Esophagus squamous epithelium (tissue), 4 donors: ENCODE data around the gene SMPD3.

Source experiments
- POLR2A ChIP-seq, 4 donors: fragments of 450-650 bp; IDR thresholded peaks; one replicate each; pipeline ENCODE4 v1.6.1; 2017; ENCODE audit warnings: antibody characterized with exemption in 4 of 4, mild to moderate bottlenecking in 4 of 4, moderate library complexity in 3 of 4
- TF ChIP-seq, protein P1 (sequence below), 6 experiments: fragments of 450-650 bp in 4 of 6; fragments of 200-600 bp in 2 of 6; sonication (generic) in 2 of 6; IDR thresholded peaks; one replicate each; pipeline ENCODE4 v1.5.1; 2016 to 2019; ENCODE audit warnings: antibody characterized with exemption in 6 of 6, mild to moderate bottlenecking in 4 of 6, moderate library complexity in 4 of 6

- TF ChIP-seq, protein P1, sequence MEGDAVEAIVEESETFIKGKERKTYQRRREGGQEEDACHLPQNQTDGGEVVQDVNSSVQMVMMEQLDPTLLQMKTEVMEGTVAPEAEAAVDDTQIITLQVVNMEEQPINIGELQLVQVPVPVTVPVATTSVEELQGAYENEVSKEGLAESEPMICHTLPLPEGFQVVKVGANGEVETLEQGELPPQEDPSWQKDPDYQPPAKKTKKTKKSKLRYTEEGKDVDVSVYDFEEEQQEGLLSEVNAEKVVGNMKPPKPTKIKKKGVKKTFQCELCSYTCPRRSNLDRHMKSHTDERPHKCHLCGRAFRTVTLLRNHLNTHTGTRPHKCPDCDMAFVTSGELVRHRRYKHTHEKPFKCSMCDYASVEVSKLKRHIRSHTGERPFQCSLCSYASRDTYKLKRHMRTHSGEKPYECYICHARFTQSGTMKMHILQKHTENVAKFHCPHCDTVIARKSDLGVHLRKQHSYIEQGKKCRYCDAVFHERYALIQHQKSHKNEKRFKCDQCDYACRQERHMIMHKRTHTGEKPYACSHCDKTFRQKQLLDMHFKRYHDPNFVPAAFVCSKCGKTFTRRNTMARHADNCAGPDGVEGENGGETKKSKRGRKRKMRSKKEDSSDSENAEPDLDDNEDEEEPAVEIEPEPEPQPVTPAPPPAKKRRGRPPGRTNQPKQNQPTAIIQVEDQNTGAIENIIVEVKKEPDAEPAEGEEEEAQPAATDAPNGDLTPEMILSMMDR (IDR thresholded peaks at IDR 0.05): no peak
- TF ChIP-seq POLR2A (IDR thresholded peaks at IDR 0.05): no peak
These were observed 2.5 kb upstream of the SMPD3 start for GRCh38 chr16:68450741-68451255.
